Endothelial cell of umbilical vein (primary cell): ENCODE data around the gene TROAP. TPM values are rescaled to one million over a fixed set of nuclear protein-coding genes. Genes with fewer than 3 reads are reported as not detected.

Experiments
- BruUV-seq: library from RNA; stranded (reverse); fragments of 400-500 nt; replicated peaks from 2 replicates; lab custom pipeline; 2021; lab: Mats Ljungman, UMichigan
- CTCF ChIA-PET: fragments of 300-600, 350-600 bp; sonication (Branson Sonifier 250); formaldehyde crosslinking; loops from one replicate; lab custom pipeline; 2021; ENCODE audit warnings: antibody characterized with exemption, inconsistent platforms; lab: Charles Lee
- POLR2A ChIA-PET: fragments of 300-600, 350-600 bp; sonication (Branson Sonifier 250); formaldehyde crosslinking; loops from one replicate; lab custom pipeline; 2021; ENCODE audit warnings: antibody characterized with exemption, inconsistent platforms; lab: Charles Lee
- DNase-seq: peaks from one replicate; pipeline ENCODE4 v3.0.0-alpha.2; 2011; ENCODE audit warnings: low read depth, low spot score
- FAIRE-seq: peaks from 2 replicates; lab custom pipeline; 2011; peaks lifted over from hg19 to GRCh38; lab: Jason Lieb, UNC
- H2AFZ ChIP-seq: 2 replicates; pipeline ENCODE4 v1.6.0; 2012; ENCODE audit warnings: low read depth, low read length, control low read depth, inconsistent platforms
- H3K27ac ChIP-seq: 2 replicates; pipeline ENCODE4 v1.5.1; 2011; ENCODE audit warnings: low read depth, mild to moderate bottlenecking, control low read depth, low read length, moderate library complexity; ENCODE audit not compliant: insufficient read depth
- H3K27me3 ChIP-seq, 2 experiments: 2 replicates each; pipeline versions ENCODE4 v1.6.0 to v1.6.1; 2011; ENCODE audit warnings: low read length in 2 of 2, mixed read lengths in 1 of 2; ENCODE audit not compliant: control insufficient read depth in 2 of 2, insufficient read depth in 2 of 2
- H3K36me3 ChIP-seq, 2 experiments: 2 replicates in 1 of 2; 3 replicates in 1 of 2; pipeline ENCODE4 v1.5.1; 2011; ENCODE audit warnings: low read length in 2 of 2, mild to moderate bottlenecking in 1 of 2, moderate library complexity in 1 of 2; ENCODE audit not compliant: control insufficient read depth in 2 of 2, insufficient read depth in 2 of 2; ENCODE audit errors: extremely low read depth in 1 of 2
- H3K4me1 ChIP-seq: 3 replicates; pipeline ENCODE4 v1.5.1; 2011; ENCODE audit warnings: mild to moderate bottlenecking, low read length; ENCODE audit not compliant: control insufficient read depth, insufficient read depth; ENCODE audit errors: extremely low read depth
- H3K4me2 ChIP-seq: 2 replicates; pipeline ENCODE4 v1.6.1; 2011; ENCODE audit warnings: low read length, control low read depth, mixed read lengths; ENCODE audit not compliant: insufficient read depth
- H3K4me3 ChIP-seq, 3 experiments: fragments of 200-600 bp in 1 of 3; sonication (generic), shearing (Covaris generic) in 1 of 3; replicated peaks in 1 of 3; 2 replicates each; pipeline ENCODE4 v1.5.1; 2011 to 2016; ENCODE audit warnings: control low read depth in 3 of 3, low read length in 3 of 3, mild to moderate bottlenecking in 2 of 3, inconsistent platforms in 1 of 3, low read depth in 1 of 3, moderate library complexity in 1 of 3; ENCODE audit not compliant: insufficient read depth in 1 of 3
- H3K79me2 ChIP-seq: 2 replicates; pipeline ENCODE4 v1.6.0; 2012; ENCODE audit warnings: low read length, inconsistent platforms; ENCODE audit not compliant: control insufficient read depth, insufficient read depth
- H3K9ac ChIP-seq: replicated peaks from 2 replicates; pipeline ENCODE3; 2011; ENCODE audit warnings: low read length, control low read depth; ENCODE audit not compliant: insufficient read depth; ENCODE audit errors: extremely low read depth
- H3K9me1 ChIP-seq: replicated peaks from 3 replicates; pipeline ENCODE4 v1.6.0; 2011; ENCODE audit warnings: mild to moderate bottlenecking, low read length; ENCODE audit not compliant: control insufficient read depth, insufficient read depth; ENCODE audit errors: extremely low read depth
- H3K9me3 ChIP-seq: replicated peaks from 2 replicates; pipeline ENCODE4 v1.5.1; 2012; ENCODE audit warnings: low read length, inconsistent platforms; ENCODE audit not compliant: control insufficient read depth, insufficient read depth
- H4K20me1 ChIP-seq: replicated peaks from 2 replicates; pipeline ENCODE3; 2011; ENCODE audit warnings: mild to moderate bottlenecking, low read length; ENCODE audit not compliant: control insufficient read depth, insufficient read depth; ENCODE audit errors: extremely low read depth
- CTCF ChIP-seq, 2 donors: IDR thresholded peaks; 1 replicate in 1 of 2; 2 replicates in 1 of 2; pipeline ENCODE4 v1.5.1; 2011; ENCODE audit warnings: low read length in 2 of 2, mild to moderate bottlenecking in 2 of 2, moderate library complexity in 2 of 2, control low read depth in 1 of 2, inconsistent platforms in 1 of 2, low read depth in 1 of 2; ENCODE audit not compliant: insufficient read depth in 1 of 2; ENCODE audit errors: extremely low read depth in 1 of 2
- FOS ChIP-seq: IDR thresholded peaks from 2 replicates; pipeline ENCODE4 v1.6.1; 2011; ENCODE audit warnings: mild to moderate bottlenecking, low read length, moderate library complexity, borderline replicate concordance; ENCODE audit not compliant: insufficient read depth
- GATA2 ChIP-seq: IDR thresholded peaks from 2 replicates; pipeline ENCODE4 v1.7.0; 2011; ENCODE audit warnings: low read depth, mild to moderate bottlenecking, moderate library complexity, mixed read lengths, low read length; ENCODE audit not compliant: insufficient read length, insufficient read depth
- JUN ChIP-seq: IDR thresholded peaks from 2 replicates; pipeline ENCODE4 v1.6.1; 2011; ENCODE audit warnings: borderline replicate concordance, low read depth; ENCODE audit not compliant: insufficient read length, insufficient read depth
- POLR2A ChIP-seq: IDR thresholded peaks from 2 replicates; pipeline ENCODE4 v1.6.1; 2012; ENCODE audit warnings: low read depth, mild to moderate bottlenecking, control low read depth, low read length
- POLR2AphosphoS5 ChIP-seq: IDR thresholded peaks from 2 replicates; pipeline ENCODE4 v1.6.1; 2012; ENCODE audit warnings: low read depth, mild to moderate bottlenecking, control low read depth, low read length, moderate library complexity; ENCODE audit not compliant: insufficient read depth
- dilution Hi-C: fragments of 300-500 bp; cut with MboI; formaldehyde crosslinking; loops from one replicate; pipeline ENCODE4 v1.15.0; 2019; ENCODE audit warnings: low sequenced_read_pairs; ENCODE audit not compliant: extremely low pct_ligation_motif_present
- intact Hi-C: fragments of 100-400 bp; cut with micrococcal nuclease; formaldehyde crosslinking; loops from one replicate; pipeline ENCODE4 v1.10.0; 2022
- polyA plus RNA-seq, 4 experiments: library from polyadenylated mRNA; depleted of rRNA in 3 of 4; stranded (reverse) in 3 of 4; unstranded in 1 of 4; fragments of >200 nt; gene quantifications; 2 replicates each; pipeline versions ENCODE4 v1.2.1 to v1.2.3, GENCODE V29; 2011 to 2012; ENCODE audit warnings: missing spikeins in 1 of 4
- total RNA-seq: library from RNA; stranded (reverse); gene quantifications from 2 replicates; pipeline ENCODE4 v1.2.3, GENCODE V29; 2021

TROAP gene
- total and polyA plus RNA-seq, 2 donors (not counting 3 experiments of a cell fraction or from before 2014, with no cell fraction given): 31.7 to 68.6 TPM

DNA sequence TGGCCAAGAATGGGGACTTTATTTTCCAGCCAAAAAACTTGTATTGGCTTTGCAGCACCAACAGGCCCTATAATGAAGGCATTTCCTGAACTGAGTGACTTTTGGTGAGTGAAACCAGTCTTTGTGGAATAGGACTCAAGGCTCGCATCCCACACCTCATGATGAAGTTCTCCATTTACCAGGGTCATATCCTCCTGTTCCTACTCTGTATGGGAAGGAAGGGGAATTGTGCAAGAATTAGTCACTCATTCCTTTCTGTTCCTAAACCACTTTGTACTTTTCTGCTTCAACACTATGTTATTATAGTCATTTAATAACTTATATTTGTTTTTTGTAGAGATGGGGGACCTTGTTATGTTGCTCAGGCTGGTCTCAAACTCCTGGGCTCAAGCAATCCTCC is 41.9 kb downstream of the TROAP start:
- POLR2A ChIA-PET: no interaction called here
- Histone ChIP-seq H3K27ac (peak overlapping the region; percentile 77), H3K4me1 (peaks cover 31% of the 10 kb centered on the region), H3K27me3 (no peaks in the 10 kb centered on the region), H3K36me3 (no peaks in the 10 kb centered on the region), H3K4me2 (peak overlapping the region; percentile 53), H3K9ac (peak overlapping the region; percentile 5), H4K20me1 (no peaks in the 10 kb centered on the region), H3K79me2 (peaks cover 30% of the 10 kb centered on the region), H3K4me3 (no peak overlapping the region), H3K9me1 (no peaks in the 10 kb centered on the region), H3K9me3 (no peaks in the 10 kb centered on the region), H2AFZ (peak overlapping the region; percentile 48)
- no TSS peak for BruUV-seq
- CTCF ChIA-PET: interaction anchor here (1.2 to 12.8 kb wide), 6 partner anchors 7 to 150 kb away, joined by 3 to 679 read pairs (median 14); no protein-coding TSS in a partner anchor
- peak; percentile 72 for DNase-seq
- intact Hi-C loops: loop anchor here (5.0 kb wide), 1 partner anchor 257 kb away; the partner anchor contains the start of gene PRPF40B
- FAIRE-seq: peak; percentile 89
- peak; percentile 74 for TF ChIP-seq FOS
- no peak for TF ChIP-seq CTCF (IDR thresholded peaks at IDR 0.05; ENCODE audit: extremely low read depth in 1 of 2, insufficient read depth in 1 of 2, low read depth in 1 of 2, low read length in 2 of 2)
- TF ChIP-seq POLR2AphosphoS5: peak; percentile 43
- TF ChIP-seq JUN: peak; percentile 64
- no peak for TF ChIP-seq GATA2
- peak; percentile 27 for TF ChIP-seq POLR2A
- dilution Hi-C loops: loop anchor here (25.0 kb wide), 1 partner anchor 147 kb away; no protein-coding TSS in a partner anchor
